GM19035 (cell line): ENCODE results near the gene ASCC1.
"Not testable (repeated sequence)": the region's sequence is repeated elsewhere in the genome, so short reads cannot be mapped to it uniquely, and the experiment has no call there.

ENCODE experiments used
- ATAC-seq: cut with Tn5 transposase; IDR thresholded peaks from one replicate; pipeline ENCODE4 v1.9.1; 2021; ENCODE audit not compliant: unreplicated experiment

Gene ASCC1

DNA sequence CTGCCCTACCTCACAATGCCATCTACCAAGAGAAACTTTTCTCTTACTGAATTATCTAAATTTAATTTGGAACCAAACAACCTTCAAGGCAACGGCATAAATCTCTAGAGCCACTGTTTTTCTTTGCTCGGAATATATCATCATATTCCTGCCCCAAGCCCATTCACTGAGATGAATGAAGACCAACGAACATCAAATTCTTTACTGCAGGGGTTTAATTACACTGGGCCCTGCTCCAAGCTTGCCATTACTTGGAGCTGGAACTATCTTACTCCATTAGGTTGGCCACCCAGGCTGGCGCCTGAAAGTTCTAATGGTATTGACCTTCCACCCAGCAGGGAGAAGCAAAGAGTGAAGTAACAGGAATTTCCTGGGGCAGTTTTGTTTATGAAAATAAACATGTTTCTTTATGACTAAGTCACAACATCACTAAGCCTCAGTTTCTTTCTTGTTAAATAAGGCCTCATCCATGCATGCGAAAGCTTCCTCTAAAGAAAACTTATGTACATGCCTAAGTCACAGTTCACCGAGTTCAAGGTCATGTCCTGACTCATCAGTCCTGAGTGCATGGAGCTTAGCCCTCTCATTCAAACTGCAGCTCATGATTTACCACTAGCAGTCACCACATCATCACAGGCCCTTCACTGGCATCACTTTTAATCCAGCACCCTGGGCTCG, 42.3 kb downstream of the ASCC1 start:
- ATAC-seq: no peak

DNA sequence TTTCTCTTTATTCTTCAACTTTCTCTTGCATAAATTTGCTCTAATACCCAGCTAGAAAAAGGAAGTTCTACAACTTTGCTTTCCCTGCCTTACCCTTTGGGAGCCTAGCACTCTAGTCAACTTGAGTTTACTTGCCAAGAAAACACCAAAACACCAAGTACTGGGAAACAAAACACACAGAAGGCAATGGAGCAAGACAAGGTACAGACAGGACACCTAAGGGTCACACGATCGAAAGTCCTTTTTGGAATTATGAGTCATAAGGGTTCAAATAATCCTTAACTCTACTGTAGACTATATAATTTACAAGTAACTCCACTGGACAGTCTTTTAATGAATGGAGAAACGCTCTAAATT, 42.8 kb downstream of the ASCC1 start:
- ATAC-seq: no peak

DNA sequence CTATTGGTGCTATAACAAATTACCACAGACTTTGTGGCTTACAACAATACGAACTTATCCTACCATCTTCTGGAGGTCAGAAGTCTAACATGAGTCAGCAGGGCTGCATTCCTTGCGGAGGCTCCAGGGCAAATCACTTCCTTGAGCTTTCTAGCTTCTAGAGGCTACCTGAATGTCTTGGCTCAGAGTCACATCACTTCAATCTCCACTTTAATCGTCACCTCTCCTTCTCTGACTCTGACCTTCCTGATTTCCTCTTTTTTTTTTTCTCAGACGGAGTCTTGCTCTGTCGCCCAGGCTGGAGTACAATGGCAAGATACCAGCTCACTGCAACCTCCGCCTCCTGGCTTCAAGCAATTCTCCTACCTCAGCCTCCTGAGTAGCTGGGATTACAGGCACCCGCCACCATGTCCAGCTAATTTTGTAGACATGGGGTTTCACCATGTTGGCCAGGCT, 44.9 kb downstream of the ASCC1 start:
- ATAC-seq: no peak

- ATAC-seq: no peak
Measured at GRCh38 chr10:72170733-72171132, 45.3 kb downstream of the ASCC1 start.

- ATAC-seq: no peak
Measured at GRCh38 chr10:72170263-72170662, 45.8 kb downstream of the ASCC1 start.

DNA sequence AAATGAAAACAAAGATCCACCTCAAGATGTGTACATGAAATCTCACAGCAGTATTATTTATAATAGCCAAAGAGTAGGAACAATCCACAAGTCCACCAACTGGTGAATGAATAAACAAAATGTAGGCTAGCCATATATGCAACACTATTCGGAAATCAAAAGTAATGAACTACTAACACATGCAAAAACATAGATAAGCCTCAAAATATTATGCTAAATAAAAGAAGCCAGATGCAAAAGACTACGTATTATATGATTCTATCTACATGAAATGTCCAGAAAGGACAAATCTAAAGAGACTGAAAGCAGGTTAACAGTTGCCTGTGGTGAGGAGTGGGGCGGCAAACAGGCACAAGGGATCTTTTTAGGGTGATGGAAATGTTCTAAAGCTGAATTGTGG, 49.0 kb downstream of the ASCC1 start:
- no peak for ATAC-seq

- ATAC-seq: no peak
Measured at GRCh38 chr10:72164617-72165016, 51.5 kb downstream of the ASCC1 start.

- ATAC-seq: no peak
Measured at GRCh38 chr10:72162978-72163377, 53.1 kb downstream of the ASCC1 start.

DNA sequence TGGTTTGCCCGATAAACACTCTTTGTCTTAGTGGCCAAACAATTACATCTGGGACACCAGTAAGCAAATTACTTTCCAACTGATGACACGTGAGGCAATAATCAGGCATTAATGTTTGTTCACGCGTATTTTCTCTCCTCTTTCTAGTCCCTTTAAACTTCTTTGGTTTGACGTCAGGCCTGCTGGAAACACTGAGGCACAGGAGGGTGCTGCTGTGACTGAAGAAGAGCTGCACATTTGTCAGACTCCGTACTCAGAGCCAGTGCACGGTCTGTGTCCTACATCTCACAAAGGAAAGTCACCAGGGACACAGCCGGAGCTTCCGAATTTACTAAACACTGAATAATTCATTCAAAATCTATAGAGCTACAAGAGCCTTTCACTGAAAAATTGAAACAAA, 57.9 kb downstream of the ASCC1 start:
- no peak for ATAC-seq

DNA sequence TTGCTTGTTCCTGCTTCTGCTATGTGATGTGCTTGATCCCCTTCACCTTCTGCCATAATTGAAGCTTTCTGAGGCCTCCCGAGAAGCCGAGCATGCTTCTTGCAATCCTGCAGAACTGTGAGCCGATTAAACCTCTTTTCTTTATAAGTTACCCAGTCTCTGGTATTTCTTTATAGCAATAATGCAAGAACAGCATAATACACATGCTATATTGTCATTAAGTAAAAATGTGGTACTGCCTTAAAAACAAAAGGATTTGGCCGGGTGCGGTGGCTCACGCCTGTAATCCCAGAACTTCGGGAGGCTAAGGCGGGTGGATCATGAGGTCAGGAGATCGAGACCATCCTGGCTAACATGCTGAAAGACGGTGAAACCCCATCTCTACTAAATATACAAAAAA, 59.9 kb downstream of the ASCC1 start:
- ATAC-seq: no peak

DNA sequence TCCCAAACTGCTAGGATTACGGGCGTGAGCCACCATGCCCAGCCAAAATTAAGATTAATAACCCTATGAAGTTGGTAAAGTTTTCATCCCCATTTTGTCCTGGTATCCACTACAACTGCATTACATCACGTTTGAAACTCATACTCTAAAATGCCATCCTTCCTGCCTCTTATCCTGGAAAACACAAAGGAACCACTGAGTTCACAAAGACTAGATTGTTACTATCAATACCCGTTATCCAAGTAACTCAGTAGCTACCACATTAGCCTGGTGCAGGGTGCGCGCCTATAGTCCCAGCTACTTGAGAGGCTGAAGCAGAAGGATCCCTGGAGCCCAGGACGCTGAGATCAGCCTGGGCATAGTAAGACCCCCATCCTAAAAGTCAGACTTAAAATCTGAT, 63.8 kb downstream of the ASCC1 start:
- ATAC-seq: no peak

DNA sequence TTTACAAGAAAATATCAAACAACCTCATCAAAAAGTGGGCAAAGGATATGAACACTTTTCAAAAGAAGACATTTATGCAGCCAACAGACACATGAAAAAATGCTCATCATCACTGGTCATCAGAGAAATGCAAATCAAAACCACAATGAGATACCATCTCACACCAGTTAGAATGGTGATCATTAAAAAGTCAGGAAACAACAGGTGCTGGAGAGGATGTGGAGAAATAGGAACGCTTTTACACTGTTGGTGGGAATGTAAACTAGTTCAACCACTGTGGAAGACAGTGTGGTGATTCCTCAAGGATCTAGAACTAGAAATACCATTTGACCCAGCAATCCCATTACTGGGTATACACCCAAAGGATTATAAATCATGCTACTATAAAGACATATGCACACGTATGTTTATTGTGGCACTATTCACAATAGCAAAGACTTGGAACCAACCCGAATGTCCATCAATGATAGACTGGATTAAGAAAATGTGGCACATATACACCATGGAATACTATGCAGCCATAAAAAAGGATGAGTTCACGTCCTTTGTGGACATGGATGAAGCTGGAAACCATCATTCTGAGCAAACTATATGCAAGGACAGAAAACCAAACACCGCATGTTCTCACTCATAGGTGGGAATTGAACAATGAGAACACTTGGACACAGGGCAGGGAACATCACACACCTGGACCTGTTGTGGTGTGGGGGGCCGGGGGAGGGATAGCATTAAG, 65.2 kb downstream of the ASCC1 start:
- ATAC-seq: not testable (repeated sequence)

GRCh38 chr10:72147324-72147584, 68.8 kb downstream of the ASCC1 start:
- ATAC-seq: not testable (repeated sequence)

GRCh38 chr10:72146559-72147323, 69.3 kb downstream of the ASCC1 start:
- ATAC-seq: no peak

DNA sequence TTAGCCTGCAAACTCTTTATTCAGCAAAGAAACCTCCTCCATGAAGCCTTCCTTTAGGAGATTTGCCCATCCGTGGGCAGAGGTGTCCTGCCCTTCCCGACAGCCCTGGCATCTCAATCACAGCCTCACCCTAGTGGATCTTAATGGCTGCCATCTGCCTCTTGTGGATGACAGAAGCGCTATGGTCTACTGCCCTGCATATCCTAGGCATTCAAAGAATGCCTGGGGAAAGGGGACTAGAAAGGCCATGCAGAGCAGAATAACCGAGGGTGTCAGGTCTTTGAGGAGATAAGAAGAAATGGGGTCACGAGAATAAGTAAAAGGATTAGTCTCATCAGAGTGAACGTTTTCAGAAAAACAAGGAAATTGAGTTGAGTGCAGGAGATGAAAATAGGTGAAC, 70.0 kb downstream of the ASCC1 start:
- no peak for ATAC-seq

DNA sequence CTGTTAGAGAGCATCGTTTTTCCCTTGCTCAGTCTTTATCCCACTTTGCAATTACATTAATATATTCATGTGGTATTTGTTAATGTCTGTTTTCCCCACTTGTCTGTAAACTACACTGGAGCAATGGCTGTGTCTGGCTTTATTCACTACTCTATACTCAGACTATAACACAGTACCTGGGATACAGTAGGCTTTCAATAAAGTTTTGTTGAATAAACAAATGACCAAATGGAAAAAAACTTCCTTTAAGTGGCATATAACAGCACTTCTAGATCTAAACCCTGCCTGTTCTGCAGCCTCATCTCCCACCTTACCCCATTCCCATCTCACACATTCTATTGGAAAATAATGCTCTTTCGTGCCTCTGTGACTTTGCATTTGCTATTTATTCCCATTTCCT, 70.4 kb downstream of the ASCC1 start:
- no peak for ATAC-seq

DNA sequence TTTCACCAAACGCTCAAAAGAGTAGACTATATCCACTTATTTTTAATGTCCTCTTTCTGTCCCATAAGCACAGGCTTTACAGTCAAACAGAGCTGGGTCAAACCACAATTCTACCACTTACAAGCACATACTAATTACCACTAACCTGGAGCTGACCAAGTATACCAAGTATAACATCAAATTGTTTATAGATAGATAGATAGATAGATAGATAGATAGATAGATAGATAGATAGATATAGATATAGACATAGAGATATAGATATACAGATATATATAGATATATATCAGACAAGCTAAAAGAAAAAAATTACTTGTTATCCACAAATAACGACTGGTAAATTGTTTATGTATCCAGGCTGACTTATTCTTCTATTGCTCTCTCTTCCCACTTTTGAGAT, 75.2 kb downstream of the ASCC1 start:
- no peak for ATAC-seq

DNA sequence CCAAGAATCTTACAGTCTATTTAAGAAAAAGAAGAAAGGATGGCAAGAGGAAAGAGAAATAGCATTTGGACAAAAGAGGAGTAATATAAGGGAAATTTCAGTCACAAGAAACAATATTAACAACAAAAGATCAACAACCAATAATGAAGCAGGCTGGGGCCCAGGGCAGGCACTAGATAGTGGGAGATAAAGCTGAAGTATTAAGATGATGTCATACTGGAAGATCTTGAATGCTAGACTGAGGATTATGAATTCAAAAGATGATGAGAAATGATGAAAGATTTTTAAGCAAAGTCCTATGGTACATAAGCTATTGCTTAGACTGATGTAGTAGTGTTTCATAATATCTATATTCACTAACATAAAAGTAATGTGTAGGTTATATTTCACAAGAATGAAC, 75.9 kb downstream of the ASCC1 start:
- ATAC-seq: no peak

DNA sequence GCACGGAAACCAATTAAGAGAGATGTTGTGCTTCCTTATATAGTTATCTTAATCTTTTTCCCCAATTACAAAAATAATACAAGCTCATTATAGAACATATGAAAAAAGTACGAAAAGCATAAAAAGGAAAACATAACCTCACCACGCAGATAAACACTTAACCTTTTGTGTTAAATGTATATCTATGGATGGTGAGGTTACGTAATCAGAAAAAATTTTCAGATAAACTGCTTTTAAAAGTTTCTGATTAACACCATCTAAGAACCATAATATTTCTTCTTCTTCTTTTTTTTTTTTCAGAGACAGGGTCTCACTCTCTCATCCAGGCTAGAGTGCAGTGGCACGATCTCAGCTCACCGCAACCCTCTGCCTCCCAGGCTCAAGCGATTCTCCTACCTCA, 78.5 kb downstream of the ASCC1 start:
- no peak for ATAC-seq

GRCh38 chr10:72136225-72136624, 79.9 kb downstream of the ASCC1 start:
- ATAC-seq: not testable (repeated sequence)

DNA sequence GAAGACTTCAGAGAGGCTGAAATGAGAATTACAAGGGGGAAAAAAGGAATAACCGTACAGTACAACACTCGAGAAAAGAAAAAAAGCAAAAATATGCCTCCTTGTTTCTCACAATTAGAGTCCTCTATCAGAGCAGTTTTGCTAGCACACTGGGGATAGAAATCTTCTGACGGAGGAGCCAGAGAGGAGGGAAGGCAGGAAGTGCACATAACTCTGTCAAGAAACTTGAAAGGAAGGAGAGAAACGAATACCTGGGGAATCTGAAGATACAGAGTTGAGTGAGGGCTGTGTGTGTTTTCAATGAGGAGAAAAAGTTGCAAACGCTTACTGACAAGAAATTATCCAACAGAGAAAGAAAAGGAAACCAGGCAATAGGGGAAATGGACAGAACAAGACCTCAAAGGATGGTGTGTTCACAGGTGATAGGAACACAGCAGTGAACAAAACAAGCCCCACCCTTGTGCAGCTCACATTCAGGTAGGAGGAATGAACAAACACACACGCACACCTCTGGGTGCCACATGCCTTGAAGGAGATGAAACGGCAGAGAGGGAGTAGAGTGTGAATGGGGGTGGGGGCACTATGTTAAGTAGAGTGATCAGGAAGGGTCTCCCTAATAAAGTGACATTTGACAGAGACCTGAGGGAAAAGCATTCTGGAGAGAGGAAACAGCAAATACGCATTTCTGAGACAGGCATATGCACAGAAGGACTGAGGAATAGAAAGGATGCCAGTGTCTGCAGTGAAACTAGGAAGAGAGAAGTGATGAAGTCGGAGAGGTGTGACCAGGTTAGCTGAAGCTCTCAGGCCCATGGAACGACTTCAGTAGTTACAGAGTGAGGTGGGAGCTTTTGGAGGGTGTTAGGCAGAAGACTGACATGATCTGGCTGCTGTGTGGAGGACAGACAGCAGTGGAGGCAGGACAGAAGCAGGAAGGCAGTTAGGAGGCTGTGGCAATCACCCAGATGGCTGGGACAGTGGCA, 81.0 kb downstream of the ASCC1 start:
- no peak for ATAC-seq
